HCT116 (cell line): ENCODE results near the gene ZNF532. TPM values are rescaled to one million over a fixed set of nuclear protein-coding genes. Genes with fewer than 3 reads are reported as not detected.

Experiments used
- ATAC-seq: fragments of 200-7000 bp; cut with Tn5 transposase; 2 replicates; pipeline ENCODE4 v1.9.1; 2020; ENCODE audit warnings: mild to moderate bottlenecking, moderate library complexity
- BruUV-seq: library from RNA; stranded (reverse); fragments of 400-500 nt; replicated peaks from 2 replicates; lab custom pipeline; 2021; lab: Mats Ljungman, UMichigan
- CTCF ChIA-PET: fragments of 300-600 bp; sonication (Branson Sonifier 250); formaldehyde crosslinking; loops from one replicate; lab custom pipeline; 2021; ENCODE audit warnings: antibody characterized with exemption; lab: Charles Lee
- POLR2A ChIA-PET: fragments of 300-600, 350-600 bp; sonication (Branson Sonifier 250); formaldehyde crosslinking; loops from one replicate; lab custom pipeline; 2021; ENCODE audit warnings: antibody characterized with exemption; lab: Charles Lee
- RAD21 ChIA-PET, 2 experiments: fragments of 300-600 bp; sonication (Branson Sonifier 250); formaldehyde crosslinking; loops; one replicate each; lab custom pipeline; 2023; ENCODE audit warnings: low total read pairs in 2 of 2; ENCODE audit not compliant: uncharacterized antibody in 2 of 2, unreplicated experiment in 2 of 2, low non-redundant PET in 1 of 2; lab: Charles Lee
- DNase-seq: peaks from one replicate; pipeline ENCODE4 v3.0.0-alpha.2; 2010; ENCODE audit warnings: low read depth, low spot score
- H2AFZ ChIP-seq: fragments of 200-600 bp; shearing (Covaris generic), sonication (generic); 2 replicates; pipeline ENCODE4 v1.6.1; 2017; ENCODE audit warnings: low read depth, mixed run types, mixed read lengths, antibody characterized with exemption, low read length; ENCODE audit not compliant: poor library complexity, severe bottlenecking
- H3K27ac ChIP-seq: 2 replicates; pipeline ENCODE4 v1.5.1; 2012; ENCODE audit warnings: low read depth, low read length
- H3K27me3 ChIP-seq: fragments of 200-600 bp; sonication (generic); 2 replicates; pipeline ENCODE4 v1.6.1; 2016; ENCODE audit warnings: mixed run types, low read length, mixed read lengths; ENCODE audit not compliant: insufficient read depth
- H3K36me3 ChIP-seq, 2 experiments: fragments of 200-500 bp in 1 of 2; fragments of 200-600 bp in 1 of 2; sonication (Bioruptor generic) in 1 of 2; sonication (generic) in 1 of 2; 2 replicates each; pipeline versions ENCODE4 v1.5.1 to v1.6.1; 2014 to 2016; ENCODE audit warnings: low read length in 2 of 2, inconsistent platforms in 1 of 2, mixed read lengths in 1 of 2, mixed run types in 1 of 2; ENCODE audit not compliant: insufficient read depth in 2 of 2, control insufficient read depth in 1 of 2
- H3K4me1 ChIP-seq, 2 experiments: fragments of 200-600 bp in 1 of 2; sonication (generic) in 1 of 2; 2 replicates each; pipeline versions ENCODE4 v1.5.1 to v1.6.1; 2012 to 2017; ENCODE audit warnings: low read length in 2 of 2, inconsistent platforms in 1 of 2, mild to moderate bottlenecking in 1 of 2, mixed read lengths in 1 of 2, mixed run types in 1 of 2, moderate library complexity in 1 of 2; ENCODE audit not compliant: insufficient read depth in 2 of 2, control insufficient read depth in 1 of 2
- H3K4me2 ChIP-seq: fragments of 200-600 bp; sonication (generic); 2 replicates; pipeline ENCODE4 v1.6.1; 2017; ENCODE audit warnings: mixed run types, low read length, mixed read lengths
- H3K4me3 ChIP-seq, 2 experiments: fragments of 200-600 bp in 1 of 2; sonication (generic) in 1 of 2; replicated peaks in 1 of 2; 2 replicates each; pipeline ENCODE4 v1.5.1; 2011 to 2016; ENCODE audit warnings: low read length in 2 of 2, control low read depth in 1 of 2, low read depth in 1 of 2, mild to moderate bottlenecking in 1 of 2, mixed read lengths in 1 of 2, mixed run types in 1 of 2
- H3K79me2 ChIP-seq: fragments of 200-600 bp; sonication (generic); 2 replicates; pipeline ENCODE4 v1.6.1; 2017; ENCODE audit warnings: mild to moderate bottlenecking, mixed run types, low read length, moderate library complexity, mixed read lengths; ENCODE audit not compliant: insufficient read depth
- H3K9ac ChIP-seq: fragments of 200-600 bp; sonication (generic); 2 replicates; pipeline ENCODE4 v1.6.1; 2016; ENCODE audit warnings: low read length, mixed read lengths
- H3K9me2 ChIP-seq: fragments of 200-600 bp; sonication (generic), shearing (Covaris generic); 2 replicates; pipeline ENCODE4 v1.6.1; 2017; ENCODE audit warnings: mixed run types, mild to moderate bottlenecking, moderate library complexity; ENCODE audit not compliant: insufficient read depth
- H3K9me3 ChIP-seq, 2 experiments: fragments of 200-500 bp in 1 of 2; fragments of 200-600 bp in 1 of 2; sonication (Bioruptor generic) in 1 of 2; sonication (generic) in 1 of 2; 2 replicates each; pipeline ENCODE4 v1.6.1; 2014 to 2017; ENCODE audit warnings: low read length in 2 of 2, mixed read lengths in 2 of 2, inconsistent platforms in 1 of 2, low read depth in 1 of 2, mild to moderate bottlenecking in 1 of 2, mixed run types in 1 of 2, moderate library complexity in 1 of 2; ENCODE audit not compliant: control insufficient read depth in 1 of 2, insufficient read depth in 1 of 2
- H4K20me1 ChIP-seq: fragments of 200-600 bp; sonication (generic), shearing (Covaris generic); 2 replicates; pipeline ENCODE4 v1.6.1; 2017; ENCODE audit warnings: mixed run types, mild to moderate bottlenecking, moderate library complexity; ENCODE audit not compliant: insufficient read depth
- EGR1 ChIP-seq: IDR thresholded peaks from 2 replicates; pipeline ENCODE4 v1.6.1; 2012; ENCODE audit warnings: low read depth
- ELF1 ChIP-seq: IDR thresholded peaks from 2 replicates; pipeline ENCODE4 v1.6.1; 2012; ENCODE audit warnings: low read depth, borderline replicate concordance
- EZH2 ChIP-seq: fragments of 200-600 bp; sonication (generic); IDR thresholded peaks from 2 replicates; pipeline ENCODE4 v1.6.1; 2017; ENCODE audit warnings: antibody characterized with exemption, mixed run types
- EZH2phosphoT487 ChIP-seq: fragments of 200-600 bp; IDR thresholded peaks from 2 replicates; pipeline ENCODE4 v1.6.1; 2018; ENCODE audit warnings: antibody characterized with exemption, borderline replicate concordance
- FOSL1 ChIP-seq: IDR thresholded peaks from 2 replicates; pipeline ENCODE4 v1.6.1; 2012; ENCODE audit warnings: low read depth
- JUND ChIP-seq: IDR thresholded peaks from 2 replicates; pipeline ENCODE4 v1.6.1; 2012
- POLR2AphosphoS5 ChIP-seq: IDR thresholded peaks from 2 replicates; pipeline ENCODE4 v1.6.1; 2011; ENCODE audit warnings: mild to moderate bottlenecking, low read depth, low read length, moderate library complexity
- RAD21 ChIP-seq: IDR thresholded peaks from 2 replicates; pipeline ENCODE4 v1.6.1; 2012; ENCODE audit warnings: low read depth, mild to moderate bottlenecking
- SP1 ChIP-seq: IDR thresholded peaks from 2 replicates; pipeline ENCODE4 v1.6.1; 2012; ENCODE audit warnings: low read depth
- SRF ChIP-seq: IDR thresholded peaks from 2 replicates; pipeline ENCODE4 v1.6.1; 2012; ENCODE audit warnings: low read depth
- TCF7L2 ChIP-seq: IDR thresholded peaks from 2 replicates; pipeline ENCODE4 v1.7.0; 2011; ENCODE audit warnings: borderline replicate concordance, inconsistent platforms; ENCODE audit not compliant: insufficient read depth, insufficient read length; ENCODE audit errors: extremely low read depth
- YY1 ChIP-seq: IDR thresholded peaks from 2 replicates; pipeline ENCODE4 v1.6.1; 2011; ENCODE audit warnings: low read length, low read depth, moderate library complexity, mild to moderate bottlenecking; ENCODE audit not compliant: insufficient replicate concordance; ENCODE audit errors: extremely low read depth
- ZNF274 ChIP-seq: fragments of 200-500 bp; sonication (Bioruptor generic); IDR thresholded peaks from 2 replicates; pipeline ENCODE4 v1.6.1; 2014; ENCODE audit warnings: mild to moderate bottlenecking, low read depth, low read length, inconsistent platforms
- intact Hi-C: fragments of 100-400 bp; cut with micrococcal nuclease; formaldehyde crosslinking; loops from 2 replicates; pipeline ENCODE4 v1.10.0; 2022
- total RNA-seq: library from RNA; stranded (reverse); gene quantifications from one replicate; pipeline ENCODE4 v1.2.1, GENCODE V29; 2021; ENCODE audit not compliant: unreplicated experiment
- TF ChIP-seq, protein P1 (sequence below): IDR thresholded peaks from 2 replicates; pipeline ENCODE4 v1.6.1; 2011; ENCODE audit warnings: mild to moderate bottlenecking, low read length, moderate library complexity; ENCODE audit not compliant: insufficient replicate concordance; ENCODE audit errors: extremely low read depth
- TF ChIP-seq, protein P2 (sequence below): IDR thresholded peaks from 2 replicates; pipeline ENCODE4 v1.6.1; 2012; ENCODE audit warnings: low read depth
- TF ChIP-seq, protein P3 (sequence below), 3 experiments: fragments of 200-600 bp in 1 of 3; sonication (generic) in 1 of 3; IDR thresholded peaks in 2 of 3; conservative IDR thresholded peaks in 1 of 3; 2 replicates each; pipeline ENCODE4 v1.5.1; 2012 to 2017; ENCODE audit warnings: low read depth in 2 of 3, low read length in 2 of 3, antibody characterized with exemption in 1 of 3, borderline replicate concordance in 1 of 3, control low read depth in 1 of 3, mild to moderate bottlenecking in 1 of 3, mixed read lengths in 1 of 3, mixed run types in 1 of 3, moderate library complexity in 1 of 3; ENCODE audit not compliant: insufficient read depth in 1 of 3
- TF ChIP-seq, protein P4 (sequence below): IDR thresholded peaks from 2 replicates; pipeline ENCODE4 v1.6.1; 2012
- TF ChIP-seq, protein P5 (sequence below): IDR thresholded peaks from 2 replicates; pipeline ENCODE4 v1.6.1; 2012

Gene ZNF532
- total RNA-seq, 1 experiment from 2014 or later, result 11.6 TPM

DNA sequence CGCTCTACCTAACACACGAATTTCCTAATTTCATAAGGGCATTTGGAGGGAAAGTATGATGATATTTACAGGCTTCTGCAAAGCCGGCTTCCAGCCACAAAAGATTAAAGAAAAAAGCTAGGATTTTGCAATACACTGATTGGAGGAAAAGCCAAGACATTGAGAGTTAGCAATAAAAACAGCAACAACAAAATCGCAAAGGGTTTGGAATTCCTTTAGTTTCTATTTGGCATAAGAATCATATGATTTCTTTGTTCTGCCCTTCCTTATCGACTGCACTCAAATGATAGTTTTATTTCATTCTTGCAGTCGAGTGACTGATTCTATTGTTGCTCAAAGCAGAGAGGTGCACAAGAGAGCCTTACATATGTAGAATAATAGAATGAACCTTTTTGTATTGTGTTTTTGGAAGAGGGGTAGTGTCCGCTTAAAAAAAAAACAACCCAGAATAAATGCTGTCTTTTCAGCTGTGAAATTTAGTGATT is 3.9 kb upstream of the ZNF532 start:
- H4K20me1 ChIP-seq, result no peaks in the 10 kb centered on the region
- no peak for DNase-seq
- ChIA-PET CTCF (no interaction called here), RAD21 (no interaction called here), POLR2A (no interaction called here)
- H3K4me2 ChIP-seq, result no peak overlapping the region
- intact Hi-C loops, result loop anchor here (5.0 kb wide), 1 partner anchor 73 kb away; no protein-coding TSS in a partner anchor
- no peak overlapping the region for H3K4me3 ChIP-seq
- TF ChIP-seq, protein P1, sequence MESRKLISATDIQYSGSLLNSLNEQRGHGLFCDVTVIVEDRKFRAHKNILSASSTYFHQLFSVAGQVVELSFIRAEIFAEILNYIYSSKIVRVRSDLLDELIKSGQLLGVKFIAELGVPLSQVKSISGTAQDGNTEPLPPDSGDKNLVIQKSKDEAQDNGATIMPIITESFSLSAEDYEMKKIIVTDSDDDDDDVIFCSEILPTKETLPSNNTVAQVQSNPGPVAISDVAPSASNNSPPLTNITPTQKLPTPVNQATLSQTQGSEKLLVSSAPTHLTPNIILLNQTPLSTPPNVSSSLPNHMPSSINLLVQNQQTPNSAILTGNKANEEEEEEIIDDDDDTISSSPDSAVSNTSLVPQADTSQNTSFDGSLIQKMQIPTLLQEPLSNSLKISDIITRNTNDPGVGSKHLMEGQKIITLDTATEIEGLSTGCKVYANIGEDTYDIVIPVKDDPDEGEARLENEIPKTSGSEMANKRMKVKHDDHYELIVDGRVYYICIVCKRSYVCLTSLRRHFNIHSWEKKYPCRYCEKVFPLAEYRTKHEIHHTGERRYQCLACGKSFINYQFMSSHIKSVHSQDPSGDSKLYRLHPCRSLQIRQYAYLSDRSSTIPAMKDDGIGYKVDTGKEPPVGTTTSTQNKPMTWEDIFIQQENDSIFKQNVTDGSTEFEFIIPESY, result no peak
- TF ChIP-seq, protein P2, sequence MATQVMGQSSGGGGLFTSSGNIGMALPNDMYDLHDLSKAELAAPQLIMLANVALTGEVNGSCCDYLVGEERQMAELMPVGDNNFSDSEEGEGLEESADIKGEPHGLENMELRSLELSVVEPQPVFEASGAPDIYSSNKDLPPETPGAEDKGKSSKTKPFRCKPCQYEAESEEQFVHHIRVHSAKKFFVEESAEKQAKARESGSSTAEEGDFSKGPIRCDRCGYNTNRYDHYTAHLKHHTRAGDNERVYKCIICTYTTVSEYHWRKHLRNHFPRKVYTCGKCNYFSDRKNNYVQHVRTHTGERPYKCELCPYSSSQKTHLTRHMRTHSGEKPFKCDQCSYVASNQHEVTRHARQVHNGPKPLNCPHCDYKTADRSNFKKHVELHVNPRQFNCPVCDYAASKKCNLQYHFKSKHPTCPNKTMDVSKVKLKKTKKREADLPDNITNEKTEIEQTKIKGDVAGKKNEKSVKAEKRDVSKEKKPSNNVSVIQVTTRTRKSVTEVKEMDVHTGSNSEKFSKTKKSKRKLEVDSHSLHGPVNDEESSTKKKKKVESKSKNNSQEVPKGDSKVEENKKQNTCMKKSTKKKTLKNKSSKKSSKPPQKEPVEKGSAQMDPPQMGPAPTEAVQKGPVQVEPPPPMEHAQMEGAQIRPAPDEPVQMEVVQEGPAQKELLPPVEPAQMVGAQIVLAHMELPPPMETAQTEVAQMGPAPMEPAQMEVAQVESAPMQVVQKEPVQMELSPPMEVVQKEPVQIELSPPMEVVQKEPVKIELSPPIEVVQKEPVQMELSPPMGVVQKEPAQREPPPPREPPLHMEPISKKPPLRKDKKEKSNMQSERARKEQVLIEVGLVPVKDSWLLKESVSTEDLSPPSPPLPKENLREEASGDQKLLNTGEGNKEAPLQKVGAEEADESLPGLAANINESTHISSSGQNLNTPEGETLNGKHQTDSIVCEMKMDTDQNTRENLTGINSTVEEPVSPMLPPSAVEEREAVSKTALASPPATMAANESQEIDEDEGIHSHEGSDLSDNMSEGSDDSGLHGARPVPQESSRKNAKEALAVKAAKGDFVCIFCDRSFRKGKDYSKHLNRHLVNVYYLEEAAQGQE, result no peak
- TF ChIP-seq YY1, result no peak
- no peak for TF ChIP-seq FOSL1
- TF ChIP-seq, protein P3, sequence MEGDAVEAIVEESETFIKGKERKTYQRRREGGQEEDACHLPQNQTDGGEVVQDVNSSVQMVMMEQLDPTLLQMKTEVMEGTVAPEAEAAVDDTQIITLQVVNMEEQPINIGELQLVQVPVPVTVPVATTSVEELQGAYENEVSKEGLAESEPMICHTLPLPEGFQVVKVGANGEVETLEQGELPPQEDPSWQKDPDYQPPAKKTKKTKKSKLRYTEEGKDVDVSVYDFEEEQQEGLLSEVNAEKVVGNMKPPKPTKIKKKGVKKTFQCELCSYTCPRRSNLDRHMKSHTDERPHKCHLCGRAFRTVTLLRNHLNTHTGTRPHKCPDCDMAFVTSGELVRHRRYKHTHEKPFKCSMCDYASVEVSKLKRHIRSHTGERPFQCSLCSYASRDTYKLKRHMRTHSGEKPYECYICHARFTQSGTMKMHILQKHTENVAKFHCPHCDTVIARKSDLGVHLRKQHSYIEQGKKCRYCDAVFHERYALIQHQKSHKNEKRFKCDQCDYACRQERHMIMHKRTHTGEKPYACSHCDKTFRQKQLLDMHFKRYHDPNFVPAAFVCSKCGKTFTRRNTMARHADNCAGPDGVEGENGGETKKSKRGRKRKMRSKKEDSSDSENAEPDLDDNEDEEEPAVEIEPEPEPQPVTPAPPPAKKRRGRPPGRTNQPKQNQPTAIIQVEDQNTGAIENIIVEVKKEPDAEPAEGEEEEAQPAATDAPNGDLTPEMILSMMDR (IDR thresholded peaks at IDR 0.05 in 2 of 3, conservative IDR thresholded peaks at IDR 0.05 in 1 of 3; ENCODE audit: borderline replicate concordance in 1 of 3, insufficient read depth in 1 of 3, low read depth in 2 of 3, low read length in 2 of 3), result no peak
- TF ChIP-seq SP1, result no peak
- TF ChIP-seq, protein P4, sequence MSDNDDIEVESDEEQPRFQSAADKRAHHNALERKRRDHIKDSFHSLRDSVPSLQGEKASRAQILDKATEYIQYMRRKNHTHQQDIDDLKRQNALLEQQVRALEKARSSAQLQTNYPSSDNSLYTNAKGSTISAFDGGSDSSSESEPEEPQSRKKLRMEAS, result no peak
- TF ChIP-seq, protein P5, sequence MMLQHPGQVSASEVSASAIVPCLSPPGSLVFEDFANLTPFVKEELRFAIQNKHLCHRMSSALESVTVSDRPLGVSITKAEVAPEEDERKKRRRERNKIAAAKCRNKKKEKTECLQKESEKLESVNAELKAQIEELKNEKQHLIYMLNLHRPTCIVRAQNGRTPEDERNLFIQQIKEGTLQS, result no peak
- TF ChIP-seq POLR2AphosphoS5, result no peak
- no peak for TF ChIP-seq ZNF274
- no peak for TF ChIP-seq JUND
- no peak for TF ChIP-seq SRF
- TF ChIP-seq EZH2phosphoT487, result no peak
- no peak for TF ChIP-seq EGR1
- no peak for TF ChIP-seq EZH2
- TF ChIP-seq TCF7L2, result no peak
- no peak for TF ChIP-seq ELF1
- no peak for TF ChIP-seq RAD21
- no peaks in the 10 kb centered on the region for H3K79me2 ChIP-seq
- H3K27me3 ChIP-seq, result no peaks in the 10 kb centered on the region
- no TSS peak for BruUV-seq
- H3K9me2 ChIP-seq, result no peaks in the 10 kb centered on the region
- H3K4me1 ChIP-seq, result peaks cover 7 to 30% of the 10 kb centered on the region in 2 experiments; a peak in 3 of 4 replicates
- no peak overlapping the region for H3K27ac ChIP-seq
- no peaks in the 10 kb centered on the region for H3K36me3 ChIP-seq
- no peaks in the 10 kb centered on the region for H3K9me3 ChIP-seq
- H2AFZ ChIP-seq, result no peak overlapping the region
- no peak for ATAC-seq
- H3K9ac ChIP-seq, result no peak overlapping the region
